Measurements from ENCODE around the gene TENT4A.

TENT4A gene

DNA sequence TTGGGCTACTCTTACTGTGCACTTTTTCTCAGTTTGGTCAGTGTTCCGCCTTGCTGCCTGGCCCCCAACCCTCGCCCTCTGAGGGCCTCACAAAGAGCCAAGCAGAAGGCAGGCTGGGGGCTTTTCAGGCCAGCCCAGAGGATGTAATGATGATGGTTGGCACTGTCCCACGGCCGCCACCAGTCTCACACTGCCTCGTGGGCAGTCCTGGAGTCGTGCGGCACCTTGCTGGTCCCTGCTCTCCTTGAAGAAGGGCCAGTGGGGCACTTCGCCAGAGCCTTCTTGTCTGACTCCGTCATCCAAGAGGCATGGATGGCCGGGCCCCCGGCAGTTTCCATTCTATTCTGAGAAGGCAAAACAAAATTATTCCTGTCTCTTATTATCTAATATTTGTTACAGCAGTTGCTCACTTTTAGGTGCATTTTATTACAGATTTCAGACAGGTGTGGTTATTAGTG, 21.0 kb downstream of the TENT4A start:
- no peak for DNase-seq

DNA sequence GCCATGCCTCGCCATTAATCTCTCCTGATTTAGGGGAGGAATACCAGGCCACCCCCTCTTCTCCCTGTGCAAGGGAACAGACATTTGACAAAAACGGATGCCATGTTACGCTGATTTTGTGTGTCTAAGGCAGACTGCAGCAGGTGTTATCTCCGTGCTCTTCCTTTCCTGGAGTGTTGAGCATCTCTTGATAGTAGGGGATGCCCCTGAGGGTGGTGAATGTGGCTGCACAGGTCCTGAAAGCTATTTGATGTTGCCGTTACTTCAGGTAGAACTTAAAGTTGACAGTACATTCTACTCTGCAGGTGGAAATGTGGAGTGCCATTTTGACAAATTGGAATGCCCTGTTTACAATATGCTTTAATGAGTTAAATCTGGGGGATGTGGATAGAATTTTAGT, 21.5 kb downstream of the TENT4A start:
- no peak for DNase-seq

DNA sequence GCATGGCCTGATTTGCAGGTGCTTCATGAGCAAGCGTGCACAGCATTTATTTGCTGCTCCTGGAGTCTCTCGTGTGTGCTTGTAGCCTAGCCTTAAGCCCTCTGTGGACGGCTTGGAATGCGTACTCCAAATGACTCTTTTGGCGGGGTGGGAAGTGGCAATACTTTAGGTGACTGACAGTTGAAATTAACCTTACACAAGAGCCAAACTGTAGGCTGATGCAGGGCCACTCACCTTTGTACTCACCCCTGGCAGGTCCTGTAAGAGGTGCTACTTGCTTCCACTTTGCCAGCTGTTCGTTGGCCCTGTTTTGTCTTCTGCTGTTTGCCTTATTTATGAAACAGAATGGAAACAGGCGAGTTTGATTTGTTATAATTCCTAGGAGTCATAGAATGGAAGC, 22.9 kb downstream of the TENT4A start:
- DNase-seq = no peak

DNA sequence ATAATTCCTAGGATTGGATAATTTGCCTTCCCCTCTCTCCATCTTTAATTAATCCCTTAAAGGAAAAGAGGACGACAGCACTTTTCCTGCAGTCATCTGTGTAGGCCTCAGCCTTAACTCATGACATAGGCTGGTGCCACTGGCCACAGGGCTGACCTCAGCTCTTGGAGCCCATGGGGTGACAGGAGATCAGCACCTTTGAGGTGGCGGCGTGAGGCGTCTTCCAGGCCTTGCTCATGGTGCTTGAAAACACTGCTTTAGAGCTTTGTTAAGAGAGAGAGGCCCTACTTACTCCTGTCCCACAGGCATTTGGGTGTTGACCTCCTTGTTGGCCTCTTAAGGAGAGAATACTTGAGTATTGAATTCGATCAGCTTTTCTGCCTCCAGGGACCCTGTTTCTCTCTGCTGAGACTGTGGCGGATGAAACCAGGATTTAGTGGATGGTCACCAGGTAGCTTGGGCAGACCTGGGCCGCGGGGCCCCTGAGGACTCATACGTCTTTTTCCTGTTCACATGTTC, 23.4 kb downstream of the TENT4A start:
- no peak for DNase-seq

DNA sequence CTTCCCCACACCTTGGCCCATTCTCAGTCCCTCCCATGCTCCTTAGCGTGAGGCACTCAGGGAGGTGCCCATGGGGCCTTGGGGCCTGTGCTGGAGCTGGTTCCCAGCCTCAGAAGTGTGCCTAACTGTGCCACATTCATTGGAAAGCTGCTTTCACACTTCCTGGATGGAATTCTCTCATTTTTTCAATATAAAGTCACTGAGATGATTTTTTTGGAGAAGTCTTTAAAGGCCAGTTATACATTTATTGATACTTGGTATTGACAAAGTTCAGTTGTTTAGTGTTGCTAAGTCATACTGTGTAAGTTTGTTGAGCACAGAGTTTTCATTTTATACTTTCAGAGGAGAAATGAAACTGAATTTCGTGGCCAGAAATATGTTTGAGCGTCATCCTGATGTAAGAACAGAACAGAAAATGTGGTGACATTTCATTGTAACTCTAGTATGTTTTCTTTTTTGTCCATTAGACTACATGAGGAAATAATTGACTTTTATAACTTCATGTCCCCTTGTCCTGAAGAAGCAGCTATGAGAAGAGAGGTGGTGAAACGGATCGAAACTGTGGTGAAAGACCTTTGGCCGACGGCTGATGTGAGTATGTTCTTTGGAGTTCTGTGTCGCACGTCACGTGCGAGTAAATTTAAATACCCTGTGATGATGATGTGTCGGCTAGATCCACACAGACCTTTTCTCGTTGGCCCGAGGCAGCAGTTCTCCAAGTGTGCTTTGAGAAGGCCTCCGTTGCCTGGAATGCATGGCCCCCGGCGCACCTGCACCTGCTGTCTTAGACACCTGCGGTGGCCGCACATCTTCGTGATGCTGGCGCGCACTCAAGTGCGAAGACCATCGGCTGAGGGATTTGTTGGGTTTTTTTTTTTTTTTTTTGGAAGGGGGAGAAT, 24.1 kb downstream of the TENT4A start:
- no peak for DNase-seq

DNA sequence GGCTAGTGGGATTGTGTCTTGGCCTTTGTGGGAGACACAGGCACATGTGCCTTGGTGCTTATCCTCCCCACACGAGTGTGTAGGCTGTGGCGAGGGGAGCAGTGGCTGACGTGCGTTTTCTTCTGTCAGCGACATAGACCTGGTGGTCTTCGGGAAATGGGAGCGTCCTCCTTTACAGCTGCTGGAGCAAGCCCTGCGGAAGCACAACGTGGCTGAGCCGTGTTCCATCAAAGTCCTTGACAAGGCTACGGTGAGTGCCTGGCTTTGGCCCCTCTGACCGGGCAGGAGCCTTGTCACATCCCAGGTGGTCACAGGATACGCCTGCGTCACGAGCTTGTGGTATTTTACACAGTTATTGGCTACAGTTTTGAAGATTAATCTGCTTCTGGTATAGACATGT, 26.4 kb downstream of the TENT4A start:
- DNase-seq = no peak

DNA sequence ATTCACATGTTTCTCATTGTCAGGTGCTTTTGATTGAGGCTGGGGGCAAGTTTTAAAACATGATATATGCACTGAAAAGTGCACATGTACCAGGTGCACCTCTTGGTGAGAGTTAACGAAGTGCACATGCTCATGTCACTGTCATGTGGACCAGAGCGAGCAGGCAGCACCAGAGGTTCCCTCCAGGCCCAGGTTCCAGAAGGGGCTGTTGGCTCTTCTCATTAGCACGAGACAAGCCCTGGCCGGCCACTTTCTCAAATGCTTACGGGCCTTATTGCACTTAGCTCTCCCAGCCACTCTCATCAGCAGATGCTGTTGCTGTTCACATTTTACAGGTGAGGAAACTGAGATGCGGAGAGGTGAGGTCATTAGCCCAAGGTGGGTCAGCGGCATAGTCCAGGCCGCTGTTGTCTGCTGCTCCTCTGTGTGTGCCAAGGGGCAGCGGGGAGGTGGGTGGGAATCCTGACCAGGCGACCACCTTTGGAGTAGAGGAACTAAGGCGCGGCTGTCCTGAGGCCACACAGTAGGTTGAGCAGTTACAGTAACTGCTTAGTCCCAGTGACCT, 27.4 kb downstream of the TENT4A start:
- DNase-seq = no peak

DNA sequence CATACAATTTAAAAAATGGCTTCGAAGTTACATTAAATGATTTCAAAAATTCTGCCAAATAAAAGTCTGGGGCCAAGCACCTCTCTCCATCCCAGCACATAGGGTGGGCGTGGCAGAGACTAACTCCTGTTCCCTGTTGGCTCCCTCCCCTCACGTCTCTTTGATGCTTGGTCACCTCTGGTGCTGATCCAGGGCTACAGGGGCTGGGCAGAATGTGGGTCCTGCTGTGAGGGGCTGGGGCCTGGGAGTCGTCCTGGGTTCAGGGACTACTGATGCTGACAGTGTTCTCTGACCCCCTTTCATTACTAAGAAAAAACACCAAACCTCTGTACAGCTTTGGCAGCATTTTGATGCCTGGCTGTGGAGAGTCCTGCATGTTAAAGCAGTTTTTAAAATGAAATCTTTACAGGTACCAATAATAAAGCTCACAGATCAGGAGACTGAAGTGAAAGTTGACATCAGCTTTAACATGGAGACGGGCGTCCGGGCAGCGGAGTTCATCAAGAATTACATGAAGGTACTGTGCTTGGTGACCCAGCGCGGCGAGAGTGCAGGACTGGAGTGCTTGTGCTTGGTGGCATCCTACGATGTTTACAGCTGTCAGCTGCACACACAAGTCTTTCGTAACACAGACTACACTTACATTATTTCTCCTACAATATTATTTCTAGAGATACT, 29.0 kb downstream of the TENT4A start:
- no peak for DNase-seq

DNA sequence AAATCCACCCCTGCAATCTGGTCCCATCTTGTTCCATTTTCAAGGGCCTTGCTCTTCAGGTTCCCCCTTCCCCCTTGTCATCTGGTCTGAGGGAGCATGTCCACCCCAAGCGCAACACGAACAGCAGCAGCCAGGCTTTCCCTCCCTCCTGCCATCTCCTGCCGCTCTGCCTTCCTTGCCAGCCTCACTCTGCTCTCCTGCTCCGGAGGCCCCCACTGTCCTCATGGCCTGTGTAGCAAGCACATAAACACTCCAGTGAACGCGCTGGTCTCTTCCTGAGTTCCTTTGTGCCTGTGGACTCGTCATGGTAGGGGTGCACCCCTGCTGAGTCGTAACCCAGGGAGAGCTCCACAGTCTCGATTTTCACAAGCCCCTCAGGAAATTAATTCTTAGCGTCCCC, 29.9 kb downstream of the TENT4A start:
- no peak for DNase-seq

DNA sequence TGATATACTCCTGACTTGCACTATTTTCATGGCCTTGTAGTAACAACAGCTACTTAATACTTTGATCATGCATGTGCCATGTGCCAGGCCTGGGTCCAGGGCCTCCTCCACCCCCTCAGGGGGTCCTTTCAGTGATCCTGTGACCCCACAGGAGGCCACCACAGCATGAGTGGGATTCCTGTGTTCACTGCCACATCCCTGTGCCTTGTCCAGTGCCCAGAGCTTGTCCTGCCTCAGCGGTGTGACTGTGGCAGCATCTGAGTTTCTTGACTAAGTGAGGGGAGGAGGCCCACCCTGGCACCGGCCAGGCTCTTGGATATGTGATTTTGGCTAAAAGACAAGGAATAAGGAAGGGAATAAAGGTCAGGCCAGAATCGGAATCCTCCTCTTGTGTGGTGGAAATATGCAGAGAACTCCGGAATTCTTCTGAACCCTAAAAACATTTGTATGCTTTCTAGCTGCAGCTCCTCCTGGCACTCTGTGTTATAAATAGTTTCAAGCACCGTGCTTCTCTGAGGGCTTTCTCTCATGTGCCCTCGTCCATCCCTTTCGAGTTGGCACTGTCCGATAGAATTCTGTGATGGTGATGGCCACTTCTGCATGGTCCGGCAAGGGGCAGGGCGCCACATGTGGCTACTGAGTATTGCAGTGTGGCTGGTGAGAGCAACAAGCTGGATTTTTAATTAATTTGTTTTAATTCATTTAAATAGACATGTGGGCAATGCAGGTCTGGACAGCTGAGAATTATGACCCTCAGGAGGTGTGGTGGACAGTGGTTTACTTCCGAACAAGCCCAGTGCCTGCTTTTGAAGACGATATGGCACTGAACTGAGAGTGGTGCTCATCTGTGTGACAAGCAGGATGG, 31.8 kb downstream of the TENT4A start:
- DNase-seq = no peak

DNA sequence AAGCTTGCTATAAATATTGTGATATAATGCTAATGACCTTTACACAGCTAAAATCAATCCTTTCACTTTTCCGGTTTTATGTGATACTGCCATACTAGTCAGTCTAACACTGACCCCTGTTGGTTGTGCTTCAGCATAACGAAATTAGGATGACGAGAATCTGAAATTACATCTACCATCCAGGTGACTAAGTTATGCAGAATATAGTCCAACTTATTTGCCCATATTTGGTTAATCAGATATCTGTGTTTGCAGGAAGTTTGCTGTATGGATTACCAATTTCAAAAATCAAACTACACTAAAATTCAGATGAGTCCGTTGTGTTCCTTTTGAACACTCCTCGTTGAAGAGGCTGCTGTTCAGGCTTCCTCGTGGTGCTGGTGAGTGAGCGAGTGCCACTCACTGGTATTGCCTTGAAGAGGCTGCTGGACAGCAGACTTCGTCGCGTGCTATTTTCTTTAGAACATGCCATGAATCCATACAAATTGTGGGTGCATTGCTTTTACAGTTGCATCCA, 32.5 kb downstream of the TENT4A start:
- peak; percentile 70 for DNase-seq

DNA sequence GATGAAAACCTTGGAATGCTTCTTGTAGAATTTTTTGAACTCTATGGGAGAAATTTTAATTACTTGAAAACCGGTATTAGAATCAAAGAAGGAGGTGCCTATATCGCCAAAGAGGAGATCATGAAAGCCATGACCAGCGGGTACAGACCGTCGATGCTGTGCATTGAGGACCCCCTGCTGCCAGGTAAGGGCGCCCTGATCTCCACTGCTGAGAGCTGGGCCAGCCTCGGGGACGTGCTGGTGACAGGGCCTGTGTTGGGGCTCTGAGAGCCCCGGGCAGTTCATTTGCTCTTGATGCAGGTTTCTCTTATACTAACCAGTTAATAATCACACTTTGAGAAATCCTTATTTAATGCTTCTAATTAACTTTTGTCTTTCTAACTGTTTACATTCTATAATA, 33.0 kb downstream of the TENT4A start:
- DNase-seq = no peak

DNA sequence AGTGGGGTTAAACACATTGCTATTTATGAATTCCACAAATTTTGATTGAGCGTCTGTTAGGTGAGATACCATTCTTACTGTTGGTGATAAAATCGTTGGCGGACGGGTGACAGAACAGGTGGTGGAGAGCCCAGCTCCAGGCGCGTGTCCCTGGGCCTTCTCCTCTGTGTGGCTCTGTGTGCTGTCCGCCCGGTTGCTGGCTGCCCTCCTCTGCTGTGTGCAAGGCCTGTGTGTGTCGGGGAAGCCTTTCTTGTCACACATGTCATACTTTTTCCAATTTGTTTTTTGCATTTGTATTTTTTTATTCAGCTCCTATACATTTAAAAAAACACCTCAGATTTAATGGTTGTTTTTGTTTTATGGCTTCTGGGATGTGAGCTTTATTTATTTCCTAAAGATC, 33.9 kb downstream of the TENT4A start:
- DNase-seq = no peak

DNA sequence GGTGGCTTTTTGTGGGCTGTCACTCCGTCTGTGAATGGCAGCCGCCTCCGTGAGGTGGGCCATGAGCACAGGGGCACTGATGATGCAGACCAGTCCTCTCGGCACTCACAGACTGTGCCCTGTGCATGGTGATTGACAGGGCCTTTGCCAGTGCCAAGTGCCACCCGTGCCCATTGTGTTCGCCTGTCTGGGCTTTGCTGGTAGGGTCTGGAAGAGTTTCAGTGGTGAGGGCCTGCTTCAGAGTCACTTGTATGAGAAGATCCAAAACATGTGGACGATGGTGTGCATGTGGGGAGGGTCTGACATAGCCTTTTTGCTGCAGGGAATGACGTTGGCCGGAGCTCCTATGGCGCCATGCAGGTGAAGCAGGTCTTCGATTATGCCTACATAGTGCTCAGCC, 34.9 kb downstream of the TENT4A start:
- DNase-seq = no peak

DNA sequence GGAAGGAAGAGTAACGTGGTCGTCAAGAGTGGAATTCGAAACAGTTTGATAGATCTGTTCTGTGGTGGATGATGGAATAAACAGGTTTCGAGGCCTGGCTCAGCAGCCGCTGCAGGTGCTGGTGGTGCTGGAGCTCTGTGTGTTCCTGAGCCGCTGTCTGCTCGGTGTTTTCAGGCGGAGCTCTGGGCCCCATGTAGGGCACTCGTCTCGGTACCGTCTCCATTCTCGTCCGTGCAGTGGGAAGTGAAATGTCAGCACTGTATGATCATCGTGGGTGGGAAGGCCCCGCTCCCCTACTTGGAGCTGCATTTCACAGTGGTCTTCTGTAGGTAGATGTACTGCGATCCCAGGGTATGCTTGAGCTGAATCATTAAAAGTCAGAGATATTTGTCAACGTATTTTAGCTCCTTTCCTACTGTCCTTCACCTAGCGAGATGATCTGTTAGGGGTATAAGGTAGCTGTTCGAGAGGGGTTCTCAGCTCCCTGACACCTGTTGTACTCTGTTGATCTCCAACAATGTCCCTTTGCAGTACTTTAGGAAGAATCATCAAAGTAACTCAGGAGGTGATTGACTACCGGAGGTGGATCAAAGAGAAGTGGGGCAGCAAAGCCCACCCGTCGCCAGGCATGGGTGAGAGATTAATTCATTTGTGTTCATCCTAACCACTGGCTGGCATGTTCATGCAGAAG, 35.9 kb downstream of the TENT4A start:
- DNase-seq = no peak

DNA sequence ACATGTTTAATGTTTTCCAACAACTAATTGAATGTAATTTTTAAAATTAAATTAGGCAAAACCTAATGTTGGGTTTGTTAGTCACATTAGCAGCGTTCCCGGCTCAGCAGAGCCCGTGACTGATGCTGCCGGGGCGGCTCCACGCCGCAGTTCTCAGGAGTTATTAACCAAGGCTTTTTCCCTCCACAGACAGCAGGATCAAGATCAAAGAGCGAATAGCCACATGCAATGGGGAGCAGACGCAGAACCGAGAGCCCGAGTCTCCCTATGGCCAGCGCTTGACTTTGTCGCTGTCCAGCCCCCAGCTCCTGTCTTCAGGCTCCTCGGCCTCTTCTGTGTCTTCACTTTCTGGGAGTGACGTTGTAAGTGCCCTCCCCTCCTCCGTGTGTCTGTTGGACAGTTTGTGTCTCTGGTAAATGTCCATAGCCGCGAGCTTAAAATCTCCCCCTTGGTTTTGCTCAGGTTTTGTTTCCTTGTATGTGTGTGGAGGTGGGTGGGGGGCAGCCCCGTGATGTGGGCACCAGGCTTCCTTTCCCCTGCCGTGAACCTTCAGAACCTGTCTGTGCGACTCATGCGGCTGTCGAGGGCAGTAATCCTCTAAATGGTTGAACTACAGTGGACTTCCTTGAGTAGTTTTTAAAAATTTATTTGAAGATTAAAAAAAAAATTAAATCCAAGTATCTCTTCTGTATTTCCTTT, 37.1 kb downstream of the TENT4A start:
- DNase-seq = no peak

DNA sequence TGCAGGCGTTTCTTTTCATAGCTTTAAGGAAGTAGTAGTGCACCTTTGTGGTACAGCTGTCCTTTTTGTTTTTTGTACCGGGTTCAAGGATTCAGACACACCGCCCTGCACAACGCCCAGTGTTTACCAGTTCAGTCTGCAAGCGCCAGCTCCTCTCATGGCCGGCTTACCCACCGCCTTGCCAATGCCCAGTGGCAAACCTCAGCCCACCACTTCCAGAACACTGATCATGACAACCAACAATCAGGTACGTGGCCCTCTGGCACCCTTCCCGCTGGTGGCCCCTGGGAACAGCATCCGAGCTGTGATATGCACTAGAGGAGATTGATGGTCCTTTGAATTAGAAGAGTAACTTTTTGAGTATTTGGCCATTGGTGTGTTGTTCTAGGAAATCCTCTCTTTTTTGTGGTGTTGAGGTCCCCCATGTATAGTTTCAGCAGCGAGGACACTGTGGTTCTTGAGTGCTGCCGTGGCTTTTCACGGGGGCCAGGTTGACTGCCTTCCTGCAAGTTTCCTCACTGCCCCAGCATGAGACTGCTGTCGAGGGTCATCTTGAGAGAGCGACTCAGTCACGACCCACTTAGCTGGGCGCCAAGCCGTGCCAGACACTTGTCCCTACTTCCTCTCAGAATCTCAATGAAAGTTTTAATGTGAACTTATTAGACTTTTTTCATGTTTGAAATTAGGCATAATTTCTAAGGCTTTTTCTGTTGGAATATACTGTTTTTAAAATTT, 37.9 kb downstream of the TENT4A start:
- no peak for DNase-seq

DNA sequence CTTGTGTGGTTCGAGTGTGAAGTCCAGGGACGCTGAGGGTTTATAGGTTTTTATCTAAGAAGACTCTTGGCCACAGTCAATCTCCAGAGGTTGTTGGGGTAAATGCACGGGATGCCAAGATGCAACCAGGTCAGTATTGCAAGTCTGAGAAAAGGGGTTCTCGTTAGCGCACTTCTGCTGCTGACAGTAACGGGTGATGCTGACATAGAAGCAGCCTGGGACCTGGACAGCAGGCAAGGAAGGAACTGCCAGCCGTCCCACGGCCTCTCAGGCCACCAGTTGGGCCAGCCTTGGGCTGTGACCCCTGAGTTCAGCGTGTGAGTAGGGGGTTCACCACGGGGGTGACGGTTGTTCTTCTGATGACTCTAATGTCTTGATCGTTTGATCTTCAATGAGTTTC, 39.0 kb downstream of the TENT4A start:
- DNase-seq = no peak

DNA sequence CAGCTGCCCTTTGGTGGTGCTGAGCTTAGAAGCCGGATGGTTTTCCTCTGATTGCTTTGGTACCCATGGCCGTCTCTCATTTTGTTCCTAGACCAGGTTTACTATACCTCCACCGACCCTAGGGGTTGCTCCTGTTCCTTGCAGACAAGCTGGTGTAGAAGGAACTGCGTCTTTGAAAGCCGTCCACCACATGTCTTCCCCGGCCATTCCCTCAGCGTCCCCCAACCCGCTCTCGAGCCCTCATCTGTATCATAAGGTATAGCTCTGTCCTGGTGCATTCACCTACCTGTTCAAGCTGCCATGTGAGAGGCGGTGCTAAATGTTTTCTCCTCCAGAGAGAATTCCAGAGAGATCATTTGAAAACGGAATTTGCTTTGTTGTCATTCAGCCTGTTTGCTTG, 39.5 kb downstream of the TENT4A start:
- no peak for DNase-seq

DNA sequence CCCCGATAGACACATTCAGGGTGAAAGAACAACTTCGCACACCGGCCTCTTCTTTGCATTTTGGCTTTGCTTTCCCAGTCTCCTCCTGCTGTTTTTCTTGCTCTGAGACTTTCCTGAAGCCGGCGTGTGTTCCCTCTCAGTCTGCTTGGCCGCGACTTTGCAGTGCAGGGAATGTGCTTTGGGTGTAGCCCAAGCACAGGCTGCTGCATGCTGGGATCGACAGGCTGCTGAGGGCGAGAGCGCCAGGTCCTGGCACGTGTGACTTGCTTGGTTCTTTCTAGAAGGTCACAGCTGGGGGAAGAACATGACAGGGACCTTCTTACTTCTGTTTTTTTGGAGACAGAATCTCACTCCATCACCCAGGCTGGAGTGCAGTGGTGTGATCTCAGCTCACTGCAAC, 40.6 kb downstream of the TENT4A start:
- DNase-seq = no peak

DNA sequence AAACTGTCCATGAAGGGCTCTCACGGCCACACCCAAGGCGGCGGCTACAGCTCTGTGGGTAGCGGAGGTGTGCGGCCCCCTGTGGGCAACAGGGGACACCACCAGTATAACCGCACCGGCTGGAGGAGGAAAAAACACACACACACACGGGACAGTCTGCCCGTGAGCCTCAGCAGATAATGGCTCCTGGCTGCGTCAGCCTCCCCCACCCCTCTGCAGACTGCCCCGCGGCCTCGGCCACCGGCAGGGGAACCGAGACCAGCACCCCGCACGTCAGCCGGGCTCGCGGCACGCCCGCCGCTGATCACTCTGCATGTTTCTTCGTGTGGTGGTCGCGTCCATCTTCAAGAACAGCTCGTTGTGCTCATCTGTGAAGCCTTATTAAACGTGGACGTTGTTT, 41.5 kb downstream of the TENT4A start:
- DNase-seq = no peak

Data from hematopoietic multipotent progenitor cell treated with erythropoietin and hydrocortisone succinate and interleukin-3 and kit ligand, for 8 days (in vitro differentiated cells).